HG03196 (cell line): ENCODE data around the gene CCR9.

Experiments used
- ATAC-seq: cut with Tn5 transposase; IDR thresholded peaks from one replicate; pipeline ENCODE4 v1.9.1; 2021; ENCODE audit not compliant: unreplicated experiment

CCR9 gene

GRCh38 chr3:45952456-45952855 is 66.1 kb downstream of the CCR9 start:
- no peak for ATAC-seq
